HAP-1 (cell line): ENCODE measurements around the gene SPDYE16.
"Not testable (repeated sequence)": the region's sequence is repeated elsewhere in the genome, so short reads cannot be mapped to it uniquely, and the experiment has no call there.

Source experiments
- DNase-seq, 2 experiments: peaks; one replicate each; pipeline ENCODE4 v3.0.0-alpha.2; 2016 to 2020; ENCODE audit warnings: low spot score in 2 of 2
- H3K27me3 ChIP-seq: fragments of 250-450 bp; sonication (Bioruptor Pico); 2 replicates; pipeline ENCODE4 v1.5.1; 2020; ENCODE audit warnings: low read depth, mild to moderate bottlenecking, moderate library complexity
- H3K36me3 ChIP-seq: fragments of 250-450 bp; sonication (Bioruptor Pico); replicated peaks from 2 replicates; pipeline ENCODE4 v1.5.1; 2020; ENCODE audit warnings: mild to moderate bottlenecking
- H3K4me1 ChIP-seq: fragments of 250-450 bp; sonication (Bioruptor Pico); 2 replicates; pipeline ENCODE4 v1.5.1; 2020; ENCODE audit warnings: mild to moderate bottlenecking
- H3K4me3 ChIP-seq: fragments of 250-450 bp; sonication (Bioruptor Pico); 2 replicates; pipeline ENCODE4 v1.5.1; 2020; ENCODE audit warnings: mild to moderate bottlenecking, moderate library complexity
- H3K9me3 ChIP-seq: fragments of 250-450 bp; sonication (Bioruptor Pico); 2 replicates; pipeline ENCODE4 v1.5.1; 2020; ENCODE audit warnings: mild to moderate bottlenecking, moderate library complexity
- in situ Hi-C: fragments of 300-500 bp; cut with MboI; formaldehyde crosslinking; loops from 3 replicates; pipeline ENCODE4 v1.14.3; 2020; ENCODE audit warnings: low sequenced_read_pairs, inconsistent platforms, mixed read lengths

The SPDYE16 gene

GRCh38 chr7:76484456-76484855, 58.6 kb downstream of the SPDYE16 start:
- H3K4me1 ChIP-seq, H3K9me3 ChIP-seq, DNase-seq, H3K36me3 ChIP-seq, in situ Hi-C loops, H3K4me3 ChIP-seq, H3K27me3 ChIP-seq: not testable (repeated sequence)

DNA sequence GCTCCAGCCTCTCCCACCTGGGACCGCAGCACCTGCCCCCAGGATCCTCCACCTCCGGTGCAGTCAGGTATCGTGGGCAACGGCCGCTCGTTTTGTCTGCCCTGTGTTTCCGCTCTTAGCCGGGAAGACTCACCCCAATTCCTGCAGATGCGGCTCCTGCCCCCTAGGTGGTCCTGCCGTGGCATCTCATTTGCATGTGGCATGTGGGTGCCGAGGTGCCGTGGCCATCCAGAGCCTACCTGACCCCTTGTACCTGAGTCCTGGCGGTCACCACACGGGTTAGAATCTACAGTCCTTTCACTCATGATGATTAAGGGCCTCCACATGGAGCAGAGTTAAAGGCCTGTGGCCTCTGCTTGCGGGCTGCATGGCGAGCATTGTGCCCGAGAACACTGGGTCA, 60.0 kb downstream of the SPDYE16 start:
- in situ Hi-C loops, H3K36me3 ChIP-seq, H3K4me3 ChIP-seq, H3K27me3 ChIP-seq, H3K9me3 ChIP-seq, H3K4me1 ChIP-seq, DNase-seq: not testable (repeated sequence)

- in situ Hi-C loops, H3K4me1 ChIP-seq, H3K9me3 ChIP-seq, DNase-seq, H3K36me3 ChIP-seq, H3K4me3 ChIP-seq, H3K27me3 ChIP-seq: not testable (repeated sequence)
Observed at GRCh38 chr7:76482660-76483059, 60.4 kb downstream of the SPDYE16 start.
